ENCODE results near the gene LRRC59. TPM values are rescaled to one million over a fixed set of nuclear protein-coding genes. Genes with fewer than 3 reads are reported as not detected.

Gene LRRC59
- total and polyA plus RNA-seq, 4 donors = 21.4 to 136 (median 75.6) TPM

DNA sequence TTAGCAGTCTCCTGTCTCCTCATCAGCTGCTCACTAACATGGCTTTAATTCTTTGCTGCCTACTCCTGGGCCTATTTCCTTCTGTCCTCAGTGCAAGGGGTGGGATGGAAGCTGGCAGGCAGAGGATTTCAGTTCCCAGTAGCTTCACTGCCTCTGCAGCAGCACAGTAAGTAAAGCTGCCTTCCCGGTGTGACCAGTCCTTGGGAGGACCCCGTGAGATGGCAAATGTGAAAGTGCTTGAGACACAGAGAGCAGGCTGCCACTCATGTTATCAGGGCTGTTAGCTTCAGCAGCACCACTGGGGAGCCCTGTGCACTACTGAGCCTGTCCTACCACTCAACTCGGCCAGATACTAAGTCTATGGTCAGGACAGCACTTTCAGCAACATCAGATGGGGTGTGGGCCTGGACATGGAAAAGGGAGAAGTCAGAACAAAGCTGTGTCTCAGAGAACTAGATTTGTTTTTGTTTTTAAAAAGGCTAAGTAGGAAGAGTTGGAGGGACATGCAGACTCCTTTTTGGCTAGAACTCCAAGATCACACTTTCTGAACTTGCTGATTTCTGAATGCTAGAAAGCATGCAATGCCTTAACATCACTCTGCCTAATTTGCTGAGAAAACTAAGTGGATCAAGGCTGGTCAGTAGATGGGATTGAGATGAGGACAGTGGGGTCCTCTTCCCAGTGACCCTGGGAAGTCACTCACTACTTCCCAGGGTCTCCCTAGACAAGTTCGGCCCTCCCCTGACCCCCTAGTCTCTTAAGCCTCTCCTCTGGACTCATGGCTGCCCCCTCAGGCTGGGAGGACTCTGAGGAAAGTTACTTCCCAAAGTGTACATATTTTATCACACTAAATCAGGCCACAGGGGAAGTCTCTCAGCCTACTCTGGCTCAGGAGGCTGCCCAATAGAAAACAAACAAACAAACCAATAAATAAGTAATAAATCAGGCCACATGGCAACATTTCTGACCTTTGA, 29.8 kb upstream of the LRRC59 start:
- DNase-seq (ENCODE audit: low spot score) = no peak
- peak overlapping the region; percentile 39 to 58 for H3K27ac ChIP-seq (ENCODE audit: low read depth in 1 of 2, low read length in 2 of 2)
- WGBS = 14% methylated on average over 4 of the region's 4 CpGs
- H3K9me3 ChIP-seq (ENCODE audit: control insufficient read depth in 4 of 4, low read length in 3 of 4) = no peaks in the 10 kb centered on the region
- H3K4me3 ChIP-seq (ENCODE audit: low read depth in 1 of 3, low read length in 3 of 3) = peak overlapping the region; percentile 59 to 85 (median 77)
- H3K36me3 ChIP-seq (ENCODE audit: control insufficient read depth in 4 of 4, insufficient read depth in 3 of 4, low read depth in 1 of 4, low read length in 3 of 4) = peaks cover 0 to 3% (median 0%) of the 10 kb centered on the region in 4 donors
- H3K27me3 ChIP-seq (ENCODE audit: control insufficient read depth in 4 of 4, insufficient read depth in 4 of 4, low read length in 3 of 4) = no peaks in the 10 kb centered on the region
- TF ChIP-seq RAD21 (IDR thresholded peaks at IDR 0.05) = peak in 1 of 2 donors; percentile 11
- no peak for TF ChIP-seq RXRA (IDR thresholded peaks at IDR 0.05)
- peak in 1 of 2 donors; percentile 36 for TF ChIP-seq HNF4A (conservative IDR thresholded peaks at IDR 0.05)
- peak overlapping the region; percentile 14 to 40 for H3K9ac ChIP-seq (ENCODE audit: low read depth in 1 of 2, low read length in 2 of 2)
- peaks cover 22 to 51% (median 45%) of the 10 kb centered on the region in 4 donors for H3K4me1 ChIP-seq (ENCODE audit: control insufficient read depth in 4 of 4, insufficient read depth in 4 of 4, low read length in 3 of 4)

DNA sequence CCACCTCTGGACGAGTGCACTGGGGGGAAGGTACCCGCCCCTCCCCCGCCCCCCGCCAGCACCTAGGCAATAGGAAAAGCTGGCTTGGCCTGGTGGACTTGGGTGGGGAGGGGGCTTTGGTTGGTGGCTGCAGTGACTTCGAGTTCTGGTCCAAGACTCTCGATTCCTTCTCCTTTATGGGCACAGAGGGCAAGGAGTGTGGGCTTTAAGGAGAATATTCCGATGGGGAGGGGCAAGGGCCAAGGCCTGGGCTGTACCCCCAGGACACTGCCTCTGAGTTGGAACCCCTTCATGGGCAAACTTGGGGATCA, 29.1 kb upstream of the LRRC59 start:
- WGBS = 2% methylated on average over 7 of the region's 7 CpGs
- Histone ChIP-seq H3K9ac (ENCODE audit: low read depth in 1 of 2, low read length in 2 of 2) (peak overlapping the region; percentile 14 to 40), H3K27ac (ENCODE audit: low read depth in 1 of 2, low read length in 2 of 2) (peak overlapping the region; percentile 39 to 58), H3K27me3 (ENCODE audit: control insufficient read depth in 4 of 4, insufficient read depth in 4 of 4, low read length in 3 of 4) (no peaks in the 10 kb centered on the region), H3K4me1 (ENCODE audit: control insufficient read depth in 4 of 4, insufficient read depth in 4 of 4, low read length in 3 of 4) (peaks cover 22 to 54% (median 46%) of the 10 kb centered on the region in 4 donors), H3K9me3 (ENCODE audit: control insufficient read depth in 4 of 4, low read length in 3 of 4) (no peaks in the 10 kb centered on the region), H3K36me3 (ENCODE audit: control insufficient read depth in 4 of 4, insufficient read depth in 3 of 4, low read depth in 1 of 4, low read length in 3 of 4) (peaks cover 0 to 3% (median 0%) of the 10 kb centered on the region in 4 donors), H3K4me3 (ENCODE audit: low read depth in 1 of 3, low read length in 3 of 3) (peak overlapping the region; percentile 59 to 85 (median 77))
- no peak for DNase-seq (ENCODE audit: low spot score)
- TF ChIP-seq EGR1 (IDR thresholded peaks at IDR 0.05; ENCODE audit: low read depth in 2 of 2) (no peak), HNF4G (IDR thresholded peaks at IDR 0.05) (no peak), FOXA2 (IDR thresholded peaks at IDR 0.05) (no peak), SP1 (IDR thresholded peaks at IDR 0.05) (no peak), FOXA1 (IDR thresholded peaks at IDR 0.05) (no peak), NR2F2 (IDR thresholded peaks at IDR 0.05) (no peak), TAF1 (conservative IDR thresholded peaks at IDR 0.05) (no peak), GABPA (IDR thresholded peaks at IDR 0.05 in 1 of 2, conservative IDR thresholded peaks at IDR 0.05 in 1 of 2) (no peak), HNF4A (conservative IDR thresholded peaks at IDR 0.05) (no peak)
- TF ChIP-seq, protein P1, sequence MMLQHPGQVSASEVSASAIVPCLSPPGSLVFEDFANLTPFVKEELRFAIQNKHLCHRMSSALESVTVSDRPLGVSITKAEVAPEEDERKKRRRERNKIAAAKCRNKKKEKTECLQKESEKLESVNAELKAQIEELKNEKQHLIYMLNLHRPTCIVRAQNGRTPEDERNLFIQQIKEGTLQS (IDR thresholded peaks at IDR 0.05) = no peak
- TF ChIP-seq, protein P2, sequence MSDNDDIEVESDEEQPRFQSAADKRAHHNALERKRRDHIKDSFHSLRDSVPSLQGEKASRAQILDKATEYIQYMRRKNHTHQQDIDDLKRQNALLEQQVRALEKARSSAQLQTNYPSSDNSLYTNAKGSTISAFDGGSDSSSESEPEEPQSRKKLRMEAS (IDR thresholded peaks at IDR 0.05) = no peak
- TF ChIP-seq, protein P3, sequence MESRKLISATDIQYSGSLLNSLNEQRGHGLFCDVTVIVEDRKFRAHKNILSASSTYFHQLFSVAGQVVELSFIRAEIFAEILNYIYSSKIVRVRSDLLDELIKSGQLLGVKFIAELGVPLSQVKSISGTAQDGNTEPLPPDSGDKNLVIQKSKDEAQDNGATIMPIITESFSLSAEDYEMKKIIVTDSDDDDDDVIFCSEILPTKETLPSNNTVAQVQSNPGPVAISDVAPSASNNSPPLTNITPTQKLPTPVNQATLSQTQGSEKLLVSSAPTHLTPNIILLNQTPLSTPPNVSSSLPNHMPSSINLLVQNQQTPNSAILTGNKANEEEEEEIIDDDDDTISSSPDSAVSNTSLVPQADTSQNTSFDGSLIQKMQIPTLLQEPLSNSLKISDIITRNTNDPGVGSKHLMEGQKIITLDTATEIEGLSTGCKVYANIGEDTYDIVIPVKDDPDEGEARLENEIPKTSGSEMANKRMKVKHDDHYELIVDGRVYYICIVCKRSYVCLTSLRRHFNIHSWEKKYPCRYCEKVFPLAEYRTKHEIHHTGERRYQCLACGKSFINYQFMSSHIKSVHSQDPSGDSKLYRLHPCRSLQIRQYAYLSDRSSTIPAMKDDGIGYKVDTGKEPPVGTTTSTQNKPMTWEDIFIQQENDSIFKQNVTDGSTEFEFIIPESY (IDR thresholded peaks at IDR 0.05) = no peak

Data from liver (tissue), 9 donors.